Tibial nerve (tissue), 4 donors: ENCODE results near the gene FLNA. TPM values are rescaled to one million over a fixed set of nuclear protein-coding genes. Genes with fewer than 3 reads are reported as not detected.

Experiments used
- DNase-seq, 2 donors: peaks; one replicate each; pipeline ENCODE4 v3.0.0-alpha.2; 2019; ENCODE audit warnings: low spot score in 2 of 2
- H3K27ac ChIP-seq, 4 donors: fragments of 200-600 bp; sonication (generic) in 3 of 4; one replicate each; pipeline ENCODE4 v1.5.1; 2017 to 2019; ENCODE audit warnings: mild to moderate bottlenecking in 1 of 4
- H3K27me3 ChIP-seq, 2 donors: fragments of 200-600 bp; sonication (generic) in 1 of 2; one replicate each; pipeline versions ENCODE4 v1.5.1 to v1.6.0; 2017 to 2019
- H3K36me3 ChIP-seq, 3 donors: fragments of 200-600 bp; sonication (generic); one replicate each; pipeline ENCODE4 v1.5.1; 2018 to 2019
- H3K4me1 ChIP-seq, 4 donors: fragments of 200-600 bp; sonication (generic) in 3 of 4; one replicate each; pipeline ENCODE4 v1.5.1; 2017 to 2019
- H3K4me3 ChIP-seq, 4 donors: fragments of 200-600 bp; sonication (generic) in 3 of 4; one replicate each; pipeline ENCODE4 v1.5.1; 2017 to 2019; ENCODE audit warnings: mild to moderate bottlenecking in 1 of 4, moderate library complexity in 1 of 4
- H3K9me3 ChIP-seq, 4 donors: fragments of 200-600 bp; sonication (generic) in 3 of 4; one replicate each; pipeline ENCODE4 v1.5.1; 2017 to 2019
- EP300 ChIP-seq, 2 donors: sonication (generic); formaldehyde crosslinking; IDR thresholded peaks; one replicate each; pipeline ENCODE4 v1.6.1; 2017; ENCODE audit warnings: antibody characterized with exemption in 2 of 2, mild to moderate bottlenecking in 1 of 2
- POLR2A ChIP-seq, 2 donors: fragments of 450-650 bp; IDR thresholded peaks; one replicate each; pipeline ENCODE4 v1.6.1; 2017; ENCODE audit warnings: antibody characterized with exemption in 2 of 2, mild to moderate bottlenecking in 2 of 2, moderate library complexity in 2 of 2
- WGBS, 2 donors: methylation state at CpG; one replicate each; pipeline ENCODE4 v1.1.5; 2018; 5-methylcytosine and 5-hydroxymethylcytosine counted together
- total RNA-seq, 4 donors: library from RNA; depleted of rRNA; stranded (reverse); fragments of >200 nt; gene quantifications; one replicate each; pipeline ENCODE4 v1.1.0, GENCODE V29; 2016
- TF ChIP-seq, protein P1 (sequence below), 5 experiments: fragments of 200-600 bp in 3 of 5; fragments of 450-650 bp in 2 of 5; sonication (generic) in 3 of 5; IDR thresholded peaks; one replicate each; pipeline ENCODE4 v1.5.1; 2016 to 2019; ENCODE audit warnings: antibody characterized with exemption in 5 of 5, mild to moderate bottlenecking in 3 of 5, moderate library complexity in 2 of 5

The FLNA gene
- total RNA-seq, 4 donors from 2014 or later = 995 to 1,349 (median 1,139) TPM

- TF ChIP-seq EP300 (IDR thresholded peaks at IDR 0.05) (no peak), POLR2A (IDR thresholded peaks at IDR 0.05) (no peak)
- TF ChIP-seq, protein P1, sequence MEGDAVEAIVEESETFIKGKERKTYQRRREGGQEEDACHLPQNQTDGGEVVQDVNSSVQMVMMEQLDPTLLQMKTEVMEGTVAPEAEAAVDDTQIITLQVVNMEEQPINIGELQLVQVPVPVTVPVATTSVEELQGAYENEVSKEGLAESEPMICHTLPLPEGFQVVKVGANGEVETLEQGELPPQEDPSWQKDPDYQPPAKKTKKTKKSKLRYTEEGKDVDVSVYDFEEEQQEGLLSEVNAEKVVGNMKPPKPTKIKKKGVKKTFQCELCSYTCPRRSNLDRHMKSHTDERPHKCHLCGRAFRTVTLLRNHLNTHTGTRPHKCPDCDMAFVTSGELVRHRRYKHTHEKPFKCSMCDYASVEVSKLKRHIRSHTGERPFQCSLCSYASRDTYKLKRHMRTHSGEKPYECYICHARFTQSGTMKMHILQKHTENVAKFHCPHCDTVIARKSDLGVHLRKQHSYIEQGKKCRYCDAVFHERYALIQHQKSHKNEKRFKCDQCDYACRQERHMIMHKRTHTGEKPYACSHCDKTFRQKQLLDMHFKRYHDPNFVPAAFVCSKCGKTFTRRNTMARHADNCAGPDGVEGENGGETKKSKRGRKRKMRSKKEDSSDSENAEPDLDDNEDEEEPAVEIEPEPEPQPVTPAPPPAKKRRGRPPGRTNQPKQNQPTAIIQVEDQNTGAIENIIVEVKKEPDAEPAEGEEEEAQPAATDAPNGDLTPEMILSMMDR (IDR thresholded peaks at IDR 0.05) = no peak
- no peak for DNase-seq
- H3K4me1 ChIP-seq = no peaks in the 10 kb centered on the region
- peaks cover 0 to 94% (median 12%) of the 10 kb centered on the region in 3 donors for H3K36me3 ChIP-seq
- no peak overlapping the region for H3K4me3 ChIP-seq
- no peaks in the 10 kb centered on the region for H3K9me3 ChIP-seq
- peak overlapping the region in 1 of 4 donors; percentile 5 for H3K27ac ChIP-seq
- 93% methylated on average over 3 to 39 of the region's 41 CpGs for WGBS, 2 donors
- no peaks in the 10 kb centered on the region for H3K27me3 ChIP-seq
Measured at GRCh38 chrX:154359362-154360154, 14.9 kb downstream of the FLNA start.

DNA sequence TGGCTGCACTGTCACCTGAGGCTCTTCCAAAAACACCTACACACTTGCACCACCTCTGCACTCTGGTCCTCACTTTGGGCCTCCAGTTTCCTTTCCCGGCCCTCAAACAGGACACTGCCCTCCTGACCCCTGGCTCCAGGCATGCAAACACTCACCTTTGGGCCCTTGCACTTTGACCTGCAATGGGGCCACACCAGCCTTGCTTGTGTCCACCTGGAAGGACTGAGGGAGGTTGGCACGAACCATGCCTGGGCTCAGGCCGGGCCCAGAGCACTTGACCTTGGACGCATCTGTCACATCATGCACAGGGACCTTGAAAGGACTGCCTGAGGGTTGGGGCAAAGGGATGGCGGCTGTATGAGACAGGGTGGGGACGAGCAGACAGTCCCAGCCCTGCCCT lies 15.6 kb downstream of the FLNA start:
- Histone ChIP-seq H3K36me3 (peaks cover 0 to 94% (median 12%) of the 10 kb centered on the region in 3 donors), H3K9me3 (no peaks in the 10 kb centered on the region), H3K4me3 (no peak overlapping the region), H3K27me3 (no peaks in the 10 kb centered on the region), H3K4me1 (no peaks in the 10 kb centered on the region), H3K27ac (no peak overlapping the region)
- 83 to 92% methylated on average over 6 of the region's 6 CpGs for WGBS, 2 donors
- no peak for DNase-seq
- TF ChIP-seq, protein P1 (IDR thresholded peaks at IDR 0.05) = no peak
- TF ChIP-seq EP300 (IDR thresholded peaks at IDR 0.05) = no peak
- no peak for TF ChIP-seq POLR2A (IDR thresholded peaks at IDR 0.05)

DNA sequence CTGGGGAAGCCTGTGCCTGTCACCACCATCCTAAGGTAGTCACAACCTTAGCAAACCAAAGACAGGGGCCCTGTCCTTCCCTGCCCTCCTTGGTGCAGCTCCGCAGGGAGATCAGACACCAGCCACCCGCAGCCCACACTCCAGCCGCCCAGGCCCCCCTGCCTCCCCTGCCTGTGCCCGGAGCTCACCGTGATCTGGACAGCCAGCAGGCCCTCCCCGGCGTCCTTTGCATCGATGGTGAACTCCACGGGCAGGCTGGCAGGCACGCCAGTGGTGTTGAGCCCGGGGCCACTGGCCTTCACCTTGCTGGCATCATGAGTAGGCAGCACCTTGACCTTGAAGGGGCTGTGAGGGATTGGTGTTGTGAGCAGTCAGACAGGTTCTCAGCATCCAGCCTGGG lies 16.4 kb downstream of the FLNA start:
- TF ChIP-seq, protein P1 (IDR thresholded peaks at IDR 0.05) = no peak
- TF ChIP-seq EP300 (IDR thresholded peaks at IDR 0.05) = no peak
- no peak for TF ChIP-seq POLR2A (IDR thresholded peaks at IDR 0.05)
- H3K36me3 ChIP-seq = peaks cover 0 to 96% (median 12%) of the 10 kb centered on the region in 3 donors
- no peak overlapping the region for H3K27ac ChIP-seq
- 83 to 87% methylated on average over 3 to 11 of the region's 11 CpGs for WGBS, 2 donors
- no peak overlapping the region for H3K4me3 ChIP-seq
- H3K27me3 ChIP-seq = no peaks in the 10 kb centered on the region
- no peaks in the 10 kb centered on the region for H3K9me3 ChIP-seq
- DNase-seq = no peak
- no peaks in the 10 kb centered on the region for H3K4me1 ChIP-seq

DNA sequence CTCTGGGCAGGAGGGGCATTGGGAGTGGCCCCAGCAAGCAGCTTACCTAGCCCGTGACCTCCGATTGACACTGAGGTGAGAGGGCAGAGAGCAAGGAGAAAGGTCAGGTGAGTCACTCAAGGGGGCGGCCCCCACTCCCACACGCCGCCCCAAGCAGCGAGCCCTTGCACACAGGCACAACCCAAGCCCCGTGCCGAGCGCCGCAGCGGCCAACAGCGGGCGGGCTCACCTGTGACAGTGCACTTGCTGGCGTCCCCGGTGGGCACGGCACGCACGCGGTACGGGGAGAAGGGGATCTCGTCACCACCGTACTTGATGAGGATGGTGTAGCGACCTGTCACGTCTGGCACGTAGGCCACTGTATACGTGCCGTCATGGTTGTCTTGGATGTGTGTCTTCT lies 17.2 kb downstream of the FLNA start:
- no peak for DNase-seq
- no peaks in the 10 kb centered on the region for H3K27me3 ChIP-seq
- H3K4me1 ChIP-seq = no peaks in the 10 kb centered on the region
- TF ChIP-seq POLR2A (IDR thresholded peaks at IDR 0.05) = no peak
- TF ChIP-seq EP300 (IDR thresholded peaks at IDR 0.05) = no peak
- TF ChIP-seq, protein P1 (IDR thresholded peaks at IDR 0.05) = no peak
- 90% methylated on average over 27 of the region's 27 CpGs; no CpG with 5 or more reads in 1 of the 2 donors for WGBS, 2 donors
- no peak overlapping the region for H3K27ac ChIP-seq
- H3K36me3 ChIP-seq = peaks cover 0 to 96% (median 12%) of the 10 kb centered on the region in 3 donors
- no peak overlapping the region for H3K4me3 ChIP-seq
- H3K9me3 ChIP-seq = no peaks in the 10 kb centered on the region

DNA sequence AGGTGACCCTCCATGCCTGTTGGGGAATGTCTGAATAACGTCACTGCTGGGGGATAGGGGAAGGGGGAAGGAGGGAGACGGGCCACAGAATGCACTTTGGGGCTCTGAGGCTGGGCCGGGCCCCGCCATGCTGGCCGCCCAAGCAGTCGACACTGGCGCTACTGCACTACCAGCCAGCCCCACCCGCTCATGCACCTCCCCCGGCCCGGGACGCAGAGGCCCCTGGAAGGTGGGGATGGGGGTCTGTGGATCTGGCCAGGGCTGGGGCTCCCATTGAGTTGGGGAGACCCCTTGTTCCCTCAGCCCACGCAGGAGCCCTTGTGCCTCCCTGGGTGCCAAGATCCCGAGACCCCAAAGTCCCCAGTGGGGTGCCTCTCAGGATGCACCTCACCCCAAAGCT lies 17.8 kb downstream of the FLNA start:
- Histone ChIP-seq H3K27ac (no peak overlapping the region), H3K36me3 (peaks cover 0 to 96% (median 12%) of the 10 kb centered on the region in 3 donors), H3K9me3 (no peaks in the 10 kb centered on the region), H3K27me3 (no peaks in the 10 kb centered on the region), H3K4me3 (no peak overlapping the region), H3K4me1 (no peaks in the 10 kb centered on the region)
- DNase-seq = no peak
- no peak for TF ChIP-seq EP300 (IDR thresholded peaks at IDR 0.05)
- TF ChIP-seq, protein P1 (IDR thresholded peaks at IDR 0.05) = no peak
- WGBS, 2 donors = 79% methylated on average over 7 of the region's 13 CpGs; no CpG with 5 or more reads in 1 of the 2 donors
